ENCODE measurements around the gene PDK2. TPM values are rescaled to one million over a fixed set of nuclear protein-coding genes. Genes with fewer than 3 reads are reported as not detected.

PDK2 gene
- total and polyA plus RNA-seq, 9 of the 15 experiments (the other 6 are each of a cell fraction or from before 2014, with no cell fraction given) = 0.03 to 2.5 (median 1.4) TPM

GRCh38 chr17:50111673-50112655 is 16.8 kb downstream of the PDK2 start (continued):
- TF ChIP-seq ZBTB11 (CRISPR knock-in tag; IDR thresholded peaks at IDR 0.05) (peak in 1 of 3 experiments; percentile 70; a peak in 1 of 6 replicates), L3MBTL2 (IDR thresholded peaks at IDR 0.05) (0 out of 2 replicates have a peak, but pooled peaks have one; percentile 25), ZNF830 (CRISPR knock-in tag; IDR thresholded peaks at IDR 0.05) (0 out of 2 replicates have a peak, but pooled peaks have one; percentile 29), PTRF (tag; IDR thresholded peaks at IDR 0.05) (no peak), CTCF (IDR thresholded peaks at IDR 0.05 in 2 of 3, conservative IDR thresholded peaks at IDR 0.05 in 1 of 3; ENCODE audit: insufficient read depth in 2 of 3, low read depth in 1 of 3, low read length in 3 of 3) (0 out of 6 replicates have a peak, but pooled peaks of 1 of the 3 experiments have one; percentile 14), ZNF639 (CRISPR knock-in tag; conservative IDR thresholded peaks at IDR 0.05 in 1 of 2, IDR thresholded peaks at IDR 0.05 in 1 of 2) (peak in 1 of 2 experiments; percentile 69; a peak in 2 of 4 replicates), RAD21 (CRISPR knock-in tag; conservative IDR thresholded peaks at IDR 0.05 in 1 of 2, IDR thresholded peaks at IDR 0.05 in 1 of 2) (no peak), NRF1 (conservative IDR thresholded peaks at IDR 0.05 in 1 of 2, IDR thresholded peaks at IDR 0.05 in 1 of 2) (peak in 1 of 2 experiments; percentile 25; a peak in 2 of 4 replicates), SMAD3 (CRISPR knock-in tag; conservative IDR thresholded peaks at IDR 0.05) (no peak; the same call in 1 of the 2 replicates), ZNF644 (tag; IDR thresholded peaks at IDR 0.05; ENCODE audit: low read depth) (peak; percentile 83), ZNF253 (CRISPR knock-in tag; conservative IDR thresholded peaks at IDR 0.05) (no peak)

Measured in K562 (cell line).